A549 (cell line): ENCODE data around the gene PNMA8B. TPM values are rescaled to one million over a fixed set of nuclear protein-coding genes. Genes with fewer than 3 reads are reported as not detected.

Source experiments
- ATAC-seq, 2 experiments: fragments of 200-7000 bp in 1 of 2; fragments of >200 bp in 1 of 2; cut with Nextera tagmentation in 1 of 2; cut with Tn5 transposase in 1 of 2; 3 replicates each; pipeline versions ENCODE4 v1.8.0 to v1.9.1; 2018 to 2020; ENCODE audit warnings: mild to moderate bottlenecking in 1 of 2, moderate library complexity in 1 of 2
- CTCF ChIA-PET: fragments of 300-600 bp; sonication (Branson Sonifier 250); formaldehyde crosslinking; extraction: SDS; loops from one replicate; lab custom pipeline; 2021; ENCODE audit warnings: antibody characterized with exemption, inconsistent platforms; lab: Yijun Ruan, JAX
- POLR2A ChIA-PET: fragments of 350-600 bp; formaldehyde crosslinking; extraction: SDS; loops from one replicate; lab custom pipeline; 2021; ENCODE audit warnings: antibody characterized with exemption, inconsistent platforms; lab: Yijun Ruan, JAX
- DNase-seq, 2 experiments: peaks; one replicate each; pipeline versions ENCODE4 v3.0.0 to v3.0.0-alpha.2; 2011 to 2016; ENCODE audit warnings: low read depth in 1 of 2, low spot score in 1 of 2
- FAIRE-seq: peaks from 2 replicates; lab custom pipeline; 2011; peaks lifted over from hg19 to GRCh38; lab: Jason Lieb, UNC
- H3K27ac ChIP-seq, 2 experiments: fragments of >200 bp; sonication (Bioruptor Twin); formaldehyde crosslinking; 3 replicates each; pipeline ENCODE4 v1.5.1; 2016 to 2017
- H3K4me1 ChIP-seq: fragments of >200 bp; sonication (Bioruptor Twin); formaldehyde crosslinking; 3 replicates; pipeline ENCODE4 v1.6.1; 2016
- H3K4me2 ChIP-seq: fragments of >200 bp; sonication (Bioruptor Twin); formaldehyde crosslinking; 3 replicates; pipeline ENCODE4 v1.6.1; 2016
- H3K4me3 ChIP-seq: fragments of >200 bp; sonication (Bioruptor Twin); formaldehyde crosslinking; 3 replicates; pipeline ENCODE4 v1.5.1; 2016
- H3K9me3 ChIP-seq: fragments of >200 bp; sonication (Bioruptor Twin); formaldehyde crosslinking; 3 replicates; pipeline ENCODE4 v1.6.1; 2016
- CBX2 ChIP-seq: fragments of 200-600 bp; sonication (generic); IDR thresholded peaks from 2 replicates; pipeline ENCODE4 v1.6.1; 2016; ENCODE audit warnings: low read depth, mild to moderate bottlenecking, borderline replicate concordance
- CHD2 ChIP-seq: fragments of 150-350 bp; IDR thresholded peaks from 2 replicates; pipeline ENCODE4 v1.6.1; 2014; ENCODE audit warnings: low read length; ENCODE audit not compliant: partially characterized antibody
- CHD4 ChIP-seq: fragments of 200-600 bp; sonication (generic); IDR thresholded peaks from 2 replicates; pipeline ENCODE4 v1.6.1; 2016; ENCODE audit warnings: antibody characterized with exemption, mild to moderate bottlenecking, borderline replicate concordance
- FOXS1 ChIP-seq: fragments of 250-450 bp; sonication (Bioruptor Pico); IDR thresholded peaks from 2 replicates; pipeline ENCODE4 v1.5.0; 2020; ENCODE audit warnings: mild to moderate bottlenecking, moderate library complexity
- HEYL ChIP-seq: fragments of 250-450 bp; sonication (Bioruptor Pico); IDR thresholded peaks from 2 replicates; pipeline ENCODE4 v1.8.0; 2021; ENCODE audit warnings: mild to moderate bottlenecking, moderate library complexity
- MAFK ChIP-seq: fragments of 450-650 bp; IDR thresholded peaks from 2 replicates; pipeline ENCODE4 v1.6.1; 2014; ENCODE audit not compliant: partially characterized antibody
- MYC ChIP-seq: IDR thresholded peaks from 2 replicates; pipeline ENCODE4 v1.6.1; 2012; ENCODE audit warnings: mild to moderate bottlenecking, inconsistent platforms, low read length, improper control_type of control experiment, borderline replicate concordance
- NFE2L2 ChIP-seq: fragments of 150-350 bp; conservative IDR thresholded peaks from 2 replicates; pipeline ENCODE4 v1.6.1; 2014; ENCODE audit warnings: low read length
- NPAS2 ChIP-seq: fragments of 250-450 bp; sonication (Bioruptor Pico); IDR thresholded peaks from 2 replicates; pipeline ENCODE4 v1.8.0; 2022; ENCODE audit warnings: mild to moderate bottlenecking, moderate library complexity, borderline replicate concordance
- NR3C1 ChIP-seq: fragments of >200 bp; sonication (Bioruptor Twin); formaldehyde crosslinking; IDR thresholded peaks from 3 replicates; pipeline ENCODE4 v1.6.1; 2017
- POLR2A ChIP-seq: IDR thresholded peaks from 2 replicates; pipeline ENCODE4 v1.6.1; 2012; ENCODE audit warnings: mild to moderate bottlenecking, low read length
- RAD21 ChIP-seq, 2 experiments: fragments of >200 bp in 1 of 2; sonication (Bioruptor Twin) in 1 of 2; formaldehyde crosslinking in 1 of 2; IDR thresholded peaks in 1 of 2; conservative IDR thresholded peaks in 1 of 2; 2 replicates in 1 of 2; 3 replicates in 1 of 2; pipeline ENCODE4 v1.6.1; 2012 to 2018; ENCODE audit warnings: inconsistent platforms in 1 of 2
- RARB ChIP-seq: fragments of 250-450 bp; sonication (Bioruptor Pico); IDR thresholded peaks from 2 replicates; pipeline ENCODE4 v1.8.0; 2021; ENCODE audit warnings: mild to moderate bottlenecking, moderate library complexity
- RCOR1 ChIP-seq: fragments of 150-350 bp; IDR thresholded peaks from 2 replicates; pipeline ENCODE4 v1.6.1; 2014; ENCODE audit warnings: antibody characterized with exemption, low read length, low read depth
- RFX5 ChIP-seq: fragments of 450-650 bp; IDR thresholded peaks from 2 replicates; pipeline ENCODE4 v1.7.1; 2014; ENCODE audit warnings: antibody characterized with exemption, mild to moderate bottlenecking, moderate library complexity
- RNF2 ChIP-seq: fragments of 200-600 bp; sonication (generic); IDR thresholded peaks from 2 replicates; pipeline ENCODE4 v1.6.1; 2016; ENCODE audit warnings: low read depth, mild to moderate bottlenecking, antibody characterized with exemption, moderate library complexity, borderline replicate concordance
- SMC3 ChIP-seq: fragments of >200 bp; sonication (Bioruptor Twin); formaldehyde crosslinking; IDR thresholded peaks from 3 replicates; pipeline ENCODE4 v1.6.1; 2018; ENCODE audit warnings: inconsistent platforms
- USF2 ChIP-seq: fragments of 450-650 bp; IDR thresholded peaks from 2 replicates; pipeline ENCODE4 v1.6.1; 2014; ENCODE audit warnings: antibody characterized with exemption
- ZC3H11A ChIP-seq: fragments of 450-650 bp; IDR thresholded peaks from 2 replicates; pipeline ENCODE4 v1.6.1; 2014; ENCODE audit warnings: antibody characterized with exemption, mild to moderate bottlenecking
- ZFP36 ChIP-seq: fragments of 450-650 bp; IDR thresholded peaks from 2 replicates; pipeline ENCODE4 v1.6.1; 2014; ENCODE audit warnings: borderline replicate concordance; ENCODE audit not compliant: partially characterized antibody
- WGBS: methylation state at CpG from one replicate; pipeline ENCODE4 v1.1.6; 2017; ENCODE audit errors: missing lambda C conversion rate; 5-methylcytosine and 5-hydroxymethylcytosine counted together
- polyA plus RNA-seq, 4 experiments: library from polyadenylated mRNA; depleted of rRNA in 3 of 4; stranded (reverse); fragments of >200 nt; fragmentation: RNase III in 1 of 4; extraction: RNeasy Plus Mini Kit Qiagen cat#74134 plus additional on column Dnase treatment in 1 of 4; gene quantifications; 2 replicates in 3 of 4; 3 replicates in 1 of 4; pipeline ENCODE4 v1.2.3, GENCODE V29; 2011 to 2017
- TF ChIP-seq, protein P1 (sequence below): fragments of >200 bp; sonication (Bioruptor Twin); formaldehyde crosslinking; IDR thresholded peaks from 2 replicates; pipeline ENCODE4 v1.6.1; 2016
- TF ChIP-seq, protein P2 (sequence below): IDR thresholded peaks from 2 replicates; pipeline ENCODE4 v1.6.1; 2012
- TF ChIP-seq, protein P3 (sequence below): fragments of >200 bp; sonication (Bioruptor Twin); formaldehyde crosslinking; IDR thresholded peaks from 3 replicates; pipeline ENCODE4 v1.5.1; 2016

The PNMA8B gene
- polyA plus RNA-seq, 2 of the 4 experiments (the other 2 are of a cell fraction) = not detected

DNA sequence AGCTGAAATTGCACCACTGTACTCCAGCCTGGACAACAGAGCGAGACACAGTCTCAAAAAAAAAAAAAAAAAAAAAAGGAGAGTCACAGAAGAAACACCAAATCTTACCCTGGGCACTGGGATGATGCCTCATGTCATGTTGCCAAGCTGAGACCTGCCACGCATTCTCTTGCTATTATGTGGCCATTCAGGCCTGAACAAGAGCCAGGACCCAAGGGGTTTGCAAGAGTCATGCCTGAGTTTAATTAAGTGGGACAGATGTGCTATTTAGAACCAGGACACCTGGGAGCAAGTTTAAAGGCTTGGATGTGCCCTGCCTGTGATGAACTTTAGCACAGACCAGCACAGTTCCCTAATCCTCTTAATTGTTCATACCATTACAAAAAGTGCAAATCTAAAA lies 34.1 kb downstream of the PNMA8B start:
- Histone ChIP-seq H3K4me2 (no peak overlapping the region), H3K4me3 (no peak overlapping the region)
- CTCF ChIA-PET = interaction anchor here (0.6 to 3.5 kb wide), 6 partner anchors 8 to 81 kb away, joined by 3 to 18 read pairs (median 4); no protein-coding TSS in a partner anchor
- no peak for DNase-seq
- TF ChIP-seq, protein P1, sequence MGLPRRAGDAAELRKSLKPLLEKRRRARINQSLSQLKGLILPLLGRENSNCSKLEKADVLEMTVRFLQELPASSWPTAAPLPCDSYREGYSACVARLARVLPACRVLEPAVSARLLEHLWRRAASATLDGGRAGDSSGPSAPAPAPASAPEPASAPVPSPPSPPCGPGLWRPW = no peak
- TF ChIP-seq CBX2 = no peak
- TF ChIP-seq NPAS2 = no peak
- TF ChIP-seq POLR2A = no peak
- TF ChIP-seq FOXS1 (CRISPR knock-in tag) = no peak
- no peak for TF ChIP-seq RAD21 (conservative IDR thresholded peaks at IDR 0.05 in 1 of 2, IDR thresholded peaks at IDR 0.05 in 1 of 2)
- no peak for TF ChIP-seq USF2
- TF ChIP-seq, protein P2, sequence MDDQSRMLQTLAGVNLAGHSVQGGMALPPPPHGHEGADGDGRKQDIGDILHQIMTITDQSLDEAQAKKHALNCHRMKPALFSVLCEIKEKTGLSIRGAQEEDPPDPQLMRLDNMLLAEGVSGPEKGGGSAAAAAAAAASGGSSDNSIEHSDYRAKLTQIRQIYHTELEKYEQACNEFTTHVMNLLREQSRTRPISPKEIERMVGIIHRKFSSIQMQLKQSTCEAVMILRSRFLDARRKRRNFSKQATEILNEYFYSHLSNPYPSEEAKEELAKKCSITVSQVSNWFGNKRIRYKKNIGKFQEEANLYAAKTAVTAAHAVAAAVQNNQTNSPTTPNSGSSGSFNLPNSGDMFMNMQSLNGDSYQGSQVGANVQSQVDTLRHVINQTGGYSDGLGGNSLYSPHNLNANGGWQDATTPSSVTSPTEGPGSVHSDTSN = no peak
- no peak for TF ChIP-seq HEYL
- no peak for TF ChIP-seq RNF2
- no peak for TF ChIP-seq RARB
- TF ChIP-seq SMC3 = no peak
- no peak for TF ChIP-seq NR3C1
- no peak for TF ChIP-seq ZC3H11A
- no peak for TF ChIP-seq RFX5
- TF ChIP-seq RCOR1 = no peak
- no peak for TF ChIP-seq ZFP36
- TF ChIP-seq MYC = no peak
- TF ChIP-seq, all 56 proteins: peak for 0
- Histone ChIP-seq H3K4me1 (peaks cover 8% of the 10 kb centered on the region; the same call in 2 of the 3 replicates), H3K27ac (no peak overlapping the region), H3K9me3 (no peaks in the 10 kb centered on the region)
- FAIRE-seq (no peak), ATAC-seq (no peak)
- POLR2A ChIA-PET = no interaction called here
- 84% methylated on average over 2 of the region's 2 CpGs for WGBS

- WGBS = 65% methylated on average over 1 of the region's 1 CpG
- FAIRE-seq (no peak), ATAC-seq (no peak), DNase-seq (no peak)
- TF ChIP-seq RNF2 (no peak), CHD2 (no peak), POLR2A (no peak), CHD4 (no peak), MAFK (no peak), SMC3 (no peak), NFE2L2 (no peak)
- TF ChIP-seq, protein P3, sequence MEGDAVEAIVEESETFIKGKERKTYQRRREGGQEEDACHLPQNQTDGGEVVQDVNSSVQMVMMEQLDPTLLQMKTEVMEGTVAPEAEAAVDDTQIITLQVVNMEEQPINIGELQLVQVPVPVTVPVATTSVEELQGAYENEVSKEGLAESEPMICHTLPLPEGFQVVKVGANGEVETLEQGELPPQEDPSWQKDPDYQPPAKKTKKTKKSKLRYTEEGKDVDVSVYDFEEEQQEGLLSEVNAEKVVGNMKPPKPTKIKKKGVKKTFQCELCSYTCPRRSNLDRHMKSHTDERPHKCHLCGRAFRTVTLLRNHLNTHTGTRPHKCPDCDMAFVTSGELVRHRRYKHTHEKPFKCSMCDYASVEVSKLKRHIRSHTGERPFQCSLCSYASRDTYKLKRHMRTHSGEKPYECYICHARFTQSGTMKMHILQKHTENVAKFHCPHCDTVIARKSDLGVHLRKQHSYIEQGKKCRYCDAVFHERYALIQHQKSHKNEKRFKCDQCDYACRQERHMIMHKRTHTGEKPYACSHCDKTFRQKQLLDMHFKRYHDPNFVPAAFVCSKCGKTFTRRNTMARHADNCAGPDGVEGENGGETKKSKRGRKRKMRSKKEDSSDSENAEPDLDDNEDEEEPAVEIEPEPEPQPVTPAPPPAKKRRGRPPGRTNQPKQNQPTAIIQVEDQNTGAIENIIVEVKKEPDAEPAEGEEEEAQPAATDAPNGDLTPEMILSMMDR = no peak
- peaks cover 2% of the 10 kb centered on the region; the same call in 1 of the 3 replicates for H3K4me1 ChIP-seq
- H3K27ac ChIP-seq = no peak overlapping the region
- CTCF ChIA-PET = interaction anchor here (0.6 to 3.5 kb wide), 7 partner anchors 9 to 82 kb away, joined by 3 to 18 read pairs (median 3); no protein-coding TSS in a partner anchor
- H3K4me3 ChIP-seq = no peak overlapping the region
- POLR2A ChIA-PET = no interaction called here
- no peak overlapping the region for H3K4me2 ChIP-seq
- H3K9me3 ChIP-seq = no peaks in the 10 kb centered on the region
Observed at GRCh38 chr19:46460981-46461380, 34.7 kb downstream of the PNMA8B start.
